IPS DF 4.7 (cell line): Measurements from ENCODE around the gene CTRL.
"Not testable (repeated sequence)": the region's sequence is repeated elsewhere in the genome, so short reads cannot be mapped to it uniquely, and the experiment has no call there.

Source experiments
- DNase-seq: peaks from one replicate; pipeline ENCODE4 v3.0.0-alpha.2; 2013; ENCODE audit warnings: low spot score; ENCODE audit errors: extremely low read depth

The CTRL gene

GRCh38 chr16:67941469-67942199 is 10.0 kb upstream of the CTRL start:
- DNase-seq: no peak

DNA sequence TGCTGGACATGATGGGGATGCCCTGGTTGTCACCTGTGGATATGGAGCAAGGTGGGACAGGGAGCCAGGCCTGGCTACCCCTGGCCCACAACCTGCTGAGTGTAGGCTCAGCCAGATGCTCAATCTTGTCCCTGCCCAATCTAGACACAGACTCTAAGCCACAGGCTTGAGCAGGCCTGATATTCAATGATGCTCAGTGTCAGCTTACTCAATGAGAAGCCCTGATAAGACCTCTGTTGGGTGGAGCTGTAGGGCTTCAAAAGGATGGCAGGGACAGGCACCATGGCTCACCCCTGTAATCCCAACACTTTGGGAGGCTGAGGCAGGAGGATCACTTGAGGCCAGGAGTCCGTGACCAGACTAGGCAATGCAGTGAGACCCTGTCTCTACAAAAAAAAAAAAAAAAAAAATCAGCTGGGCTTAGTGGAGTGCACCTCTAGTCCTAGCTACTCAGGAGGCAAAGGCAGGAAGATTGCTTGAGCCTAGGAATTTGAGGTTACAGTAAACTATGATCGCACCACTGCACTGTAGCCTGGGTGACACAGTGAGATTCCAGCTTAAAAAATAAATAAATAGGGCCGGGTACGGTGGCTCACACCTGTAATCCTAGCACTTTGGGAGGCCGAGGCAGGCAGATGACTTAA is 8.9 kb upstream of the CTRL start:
- no peak for DNase-seq

GRCh38 chr16:67939507-67940445 is 8.1 kb upstream of the CTRL start:
- no peak for DNase-seq

DNA sequence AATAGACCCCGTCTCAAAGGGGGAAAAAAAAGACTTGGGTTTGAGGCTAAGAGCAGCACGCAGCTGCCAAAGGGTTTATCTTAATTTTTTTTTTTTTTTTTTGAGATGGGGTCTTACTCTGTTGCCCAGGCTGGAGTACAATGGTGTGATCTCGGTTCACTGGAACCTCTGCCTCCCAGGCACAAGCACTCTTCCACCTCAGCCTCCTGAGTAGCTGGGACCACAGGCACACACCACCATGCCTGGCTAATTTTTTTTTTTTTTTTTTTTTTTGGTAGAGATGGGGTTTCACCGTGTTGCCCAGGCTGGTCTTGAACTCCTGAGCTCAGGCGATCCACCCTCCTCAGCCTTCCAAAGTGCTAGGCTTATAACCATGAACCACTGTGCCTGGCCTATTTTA is 6.1 kb upstream of the CTRL start:
- DNase-seq: not testable (repeated sequence)

- no peak for DNase-seq
Observed at GRCh38 chr16:67936880-67937605, 5.4 kb upstream of the CTRL start.

DNA sequence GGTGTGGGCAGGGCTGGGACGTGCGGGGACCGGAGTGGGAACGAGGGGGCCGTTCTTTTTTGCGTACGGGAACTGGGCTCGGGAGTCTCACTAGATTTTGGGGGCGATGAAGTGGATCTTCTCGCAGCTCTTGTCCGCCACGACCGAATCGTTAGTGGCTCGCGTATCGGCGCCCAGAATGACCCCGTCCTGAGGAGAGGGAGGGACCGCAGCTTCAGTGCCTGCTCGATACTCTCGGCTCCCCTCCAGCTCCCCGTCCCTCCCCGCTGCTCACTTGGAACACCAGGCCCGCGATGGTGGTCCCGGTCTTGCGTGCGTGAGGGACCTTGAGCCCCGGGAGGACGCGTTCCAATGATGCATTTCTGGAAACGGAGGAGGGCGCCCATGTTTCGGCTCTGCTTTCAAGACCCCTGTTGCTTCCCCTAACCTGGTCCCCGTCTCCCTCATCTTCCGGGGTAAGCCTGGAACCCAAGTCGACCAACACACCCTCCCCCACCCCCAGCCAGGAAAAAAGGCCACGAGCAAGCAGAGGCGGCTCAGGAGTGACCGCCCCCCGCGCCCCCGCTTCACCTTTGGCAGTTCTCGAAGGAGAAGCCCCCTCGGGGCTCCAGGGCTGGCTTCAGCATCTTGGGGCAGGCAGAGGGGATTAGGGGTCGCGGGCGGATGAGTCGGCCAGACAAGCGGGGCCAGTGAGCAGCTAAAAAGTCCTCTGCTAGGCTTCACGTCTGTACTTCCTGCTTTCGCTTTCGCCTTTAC is 4.6 kb upstream of the CTRL start, which contains the start of gene PSMB10:
TSS of gene PSMB10 (minus strand) at position 727 of the 756 bp plus-strand sequence. CDS start at position 626, 101 bp downstream.
- DNase-seq: no peak

- peak; percentile 91 for DNase-seq
Observed at GRCh38 chr16:67935402-67936123, 3.9 kb upstream of the CTRL start.

GRCh38 chr16:67935101-67935401 is 3.4 kb upstream of the CTRL start:
- no peak for DNase-seq

- no peak for DNase-seq
Observed at GRCh38 chr16:67934306-67935100, 2.8 kb upstream of the CTRL start.

GRCh38 chr16:67933805-67934204 is 2.1 kb upstream of the CTRL start:
- no peak for DNase-seq

DNA sequence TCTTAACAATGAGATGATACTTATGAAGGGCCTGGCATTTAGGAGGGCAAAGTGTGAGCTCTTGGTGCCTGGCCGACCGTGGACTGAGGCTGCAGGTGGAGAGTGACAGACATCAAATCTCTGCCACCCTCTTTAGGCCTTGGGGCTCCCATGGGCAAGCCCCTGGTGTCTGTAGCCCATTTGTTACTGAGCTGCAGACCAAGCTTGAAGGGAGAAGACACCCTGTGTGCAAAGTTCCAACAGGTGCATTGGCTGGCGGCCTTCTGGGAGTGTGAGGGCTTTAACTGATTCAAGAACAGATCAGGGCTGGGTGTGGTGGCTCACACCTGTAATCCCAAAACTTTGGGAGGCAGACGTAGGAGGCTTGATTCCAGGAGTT is 789 bp upstream of the CTRL start:
- DNase-seq: no peak

DNA sequence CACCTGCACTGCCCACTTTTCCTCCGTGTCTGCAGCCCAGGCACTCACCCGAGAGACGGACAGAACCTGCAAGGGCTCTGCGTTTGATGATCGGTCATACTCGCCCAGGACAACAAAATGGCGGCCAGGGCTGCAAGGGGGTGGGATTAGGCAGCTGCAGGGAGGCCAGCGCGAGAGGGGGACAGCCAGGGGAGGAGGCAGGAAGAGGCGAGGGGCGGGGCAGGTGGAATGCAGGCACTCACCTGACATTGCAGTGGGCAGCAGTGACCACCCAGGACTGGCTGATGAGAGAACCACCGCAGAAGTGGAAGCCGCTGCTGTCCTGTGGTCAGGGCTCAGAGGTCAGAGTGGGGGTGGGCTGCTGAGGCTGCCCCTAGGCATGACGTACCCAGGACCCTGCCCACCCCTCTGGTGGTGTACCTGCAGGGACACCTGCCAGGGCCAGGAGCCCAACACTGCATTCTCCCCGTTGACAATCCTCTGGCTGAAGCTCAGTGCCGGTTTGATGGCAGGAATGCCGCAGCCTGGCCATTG is 917 bp downstream of the CTRL start:
- DNase-seq: no peak

GRCh38 chr16:67930191-67930590 is 1.5 kb downstream of the CTRL start:
- DNase-seq: no peak

GRCh38 chr16:67928561-67929364 is 2.9 kb downstream of the CTRL start:
- no peak for DNase-seq

GRCh38 chr16:67928147-67928546 is 3.5 kb downstream of the CTRL start:
- no peak for DNase-seq

DNA sequence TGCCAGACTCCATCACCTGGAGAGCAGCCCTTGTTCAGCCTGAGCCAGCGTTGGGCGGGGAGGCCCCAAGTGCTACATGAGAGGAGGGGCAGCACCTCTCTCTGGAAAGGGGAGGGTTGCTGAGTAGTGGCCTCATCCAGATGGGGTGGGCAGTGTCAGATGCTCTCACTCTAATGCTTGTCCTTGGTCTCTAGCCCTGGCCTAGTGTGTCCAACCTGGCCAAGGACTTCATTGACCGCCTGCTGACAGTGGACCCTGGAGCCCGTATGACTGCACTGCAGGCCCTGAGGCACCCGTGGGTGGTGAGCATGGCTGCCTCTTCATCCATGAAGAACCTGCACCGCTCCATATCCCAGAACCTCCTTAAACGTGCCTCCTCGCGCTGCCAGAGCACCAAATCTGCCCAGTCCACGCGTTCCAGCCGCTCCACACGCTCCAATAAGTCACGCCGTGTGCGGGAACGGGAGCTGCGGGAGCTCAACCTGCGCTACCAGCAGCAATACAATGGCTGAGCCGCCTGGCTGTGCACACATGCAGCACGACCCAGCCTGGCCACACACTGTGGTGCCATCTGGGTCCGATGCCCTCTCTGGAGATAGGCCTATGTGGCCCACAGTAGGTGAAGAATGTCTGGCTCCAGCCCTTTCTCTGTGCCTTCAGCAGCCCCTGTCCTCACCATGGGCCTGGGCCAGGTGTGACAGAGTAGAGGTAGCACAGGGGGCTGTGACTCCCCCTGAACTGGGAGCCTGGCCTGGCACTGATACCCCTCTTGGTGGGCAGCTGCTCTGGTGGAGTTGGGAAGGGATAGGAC is 4.3 kb downstream of the CTRL start:
- DNase-seq: no peak

DNA sequence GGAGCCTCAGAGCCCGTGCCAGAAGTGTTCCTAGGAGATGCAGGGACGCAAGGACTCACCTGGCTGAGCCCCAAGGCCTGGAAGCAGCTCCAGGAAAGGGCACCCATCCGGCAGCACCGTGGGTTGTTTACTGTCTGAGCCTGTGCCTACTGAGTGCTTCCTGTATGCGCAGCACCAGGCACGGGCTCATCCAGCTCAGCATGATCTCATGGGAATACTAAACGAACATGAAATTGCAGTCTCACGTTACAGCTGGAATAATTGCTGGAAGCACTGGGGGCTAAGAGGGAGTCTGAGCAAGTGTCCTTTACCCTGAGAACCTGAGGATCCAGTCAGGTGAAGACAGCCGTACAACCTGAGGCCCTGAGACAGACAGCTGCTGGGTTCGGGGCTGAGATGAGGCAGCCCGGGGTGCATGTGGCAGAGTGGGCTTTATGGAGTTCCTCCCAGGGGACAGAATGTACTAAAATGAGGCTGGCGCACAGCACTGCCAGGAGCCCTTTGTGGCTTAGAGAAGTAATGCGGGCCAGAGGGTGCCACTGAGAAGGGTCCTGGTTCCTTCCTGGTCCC is 5.4 kb downstream of the CTRL start:
- no peak for DNase-seq
